KOPT-K1 (cell line): Measurements from ENCODE around the gene ABHD13.

Experiments used
- H3K27ac ChIP-seq: fragments of 200-600 bp; sonication (generic); 2 replicates; pipeline ENCODE4 v1.5.1; 2016; ENCODE audit warnings: antibody characterized with exemption, mild to moderate bottlenecking, low read depth, low read length; ENCODE audit not compliant: poor library complexity, severe bottlenecking
- H3K36me3 ChIP-seq: fragments of 200-600 bp; sonication (generic); 2 replicates; pipeline ENCODE4 v1.5.1; 2017; ENCODE audit warnings: antibody characterized with exemption, mild to moderate bottlenecking, low read length, moderate library complexity; ENCODE audit not compliant: insufficient read depth
- H3K9me3 ChIP-seq: fragments of 200-600 bp; sonication (generic); 2 replicates; pipeline ENCODE4 v1.5.1; 2017; ENCODE audit warnings: antibody characterized with exemption, low read length, mild to moderate bottlenecking; ENCODE audit not compliant: insufficient read depth, poor library complexity, severe bottlenecking

Gene ABHD13

GRCh38 chr13:108218044-108218974 is at the start of gene ABHD13:
ABHD13 (plus strand) TSS chr13:108218392; CDS start chr13:108229219, 10,827 bp downstream.
- Histone ChIP-seq H3K9me3 (no peaks in the 10 kb centered on the region), H3K27ac (peak within 1 kb of the TSS; percentile 96), H3K36me3 (peaks cover 6% of the 10 kb centered on the region; the same call in 1 of the 2 replicates)

DNA sequence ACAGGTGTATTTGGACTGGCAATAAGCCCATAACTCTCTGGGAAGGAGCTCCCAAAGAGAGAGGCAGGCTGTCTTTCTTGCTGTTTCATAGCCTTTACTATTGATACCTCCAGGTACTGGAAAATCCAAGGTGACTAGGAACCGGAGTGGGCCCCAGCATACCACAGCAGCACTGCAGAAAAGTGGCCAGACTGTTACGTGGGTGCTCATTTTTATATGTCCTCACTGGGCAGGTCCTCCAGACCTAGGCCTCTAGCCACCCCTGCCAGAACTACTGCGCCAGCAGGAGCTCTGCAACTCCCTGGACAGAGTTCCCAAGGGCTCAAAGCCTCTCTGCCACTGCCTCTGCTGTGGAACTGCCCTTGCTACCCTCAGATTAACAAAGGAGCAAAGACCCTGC is 49.3 kb upstream of the ABHD13 start:
- Histone ChIP-seq H3K36me3 (no peaks in the 10 kb centered on the region), H3K27ac (no peak overlapping the region), H3K9me3 (peaks cover 20% of the 10 kb centered on the region)

DNA sequence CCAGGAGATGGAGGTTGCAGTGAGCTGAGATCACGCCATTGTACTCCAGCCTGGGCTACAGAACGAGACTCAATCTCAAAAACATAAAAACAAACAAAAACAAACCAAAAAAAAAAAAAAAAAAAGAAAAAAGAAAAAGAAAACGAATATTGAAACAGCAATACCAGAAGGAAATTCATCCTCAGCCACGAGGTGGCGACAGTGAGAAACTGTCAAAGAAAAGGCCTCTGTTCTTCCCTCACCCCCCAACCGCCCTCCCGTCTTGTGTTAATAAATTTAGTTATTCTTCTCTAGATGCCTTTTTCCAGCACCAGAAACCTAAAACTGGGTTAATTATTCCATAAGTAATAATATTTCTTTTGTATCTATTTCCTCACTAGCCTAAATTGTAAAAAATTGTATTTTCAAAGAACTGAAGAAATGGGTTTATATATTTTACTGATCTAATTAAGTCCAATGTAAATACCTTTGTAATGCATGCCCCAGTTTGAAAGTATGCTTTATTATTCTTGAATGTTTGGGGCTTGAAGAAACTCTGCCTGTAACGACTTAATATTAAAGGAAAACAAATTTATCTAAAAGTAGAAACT is 41.4 kb upstream of the ABHD13 start:
- Histone ChIP-seq H3K36me3 (no peaks in the 10 kb centered on the region), H3K27ac (no peak overlapping the region), H3K9me3 (peaks cover 6% of the 10 kb centered on the region)

GRCh38 chr13:108178078-108178477 is 40.1 kb upstream of the ABHD13 start:
- Histone ChIP-seq H3K27ac (no peak overlapping the region), H3K36me3 (no peaks in the 10 kb centered on the region), H3K9me3 (peaks cover 1% of the 10 kb centered on the region)

- no peaks in the 10 kb centered on the region for H3K36me3 ChIP-seq
- H3K27ac ChIP-seq: no peak overlapping the region
- no peaks in the 10 kb centered on the region for H3K9me3 ChIP-seq
Measured at GRCh38 chr13:108182652-108183051, 35.5 kb upstream of the ABHD13 start.

- H3K9me3 ChIP-seq: peaks cover 6% of the 10 kb centered on the region
- no peaks in the 10 kb centered on the region for H3K36me3 ChIP-seq
- no peak overlapping the region for H3K27ac ChIP-seq
Measured at GRCh38 chr13:108185223-108185622, 33.0 kb upstream of the ABHD13 start.

GRCh38 chr13:108188260-108188659 is 29.9 kb upstream of the ABHD13 start:
- no peaks in the 10 kb centered on the region for H3K36me3 ChIP-seq
- peaks cover 16% of the 10 kb centered on the region for H3K9me3 ChIP-seq
- H3K27ac ChIP-seq: no peak overlapping the region

DNA sequence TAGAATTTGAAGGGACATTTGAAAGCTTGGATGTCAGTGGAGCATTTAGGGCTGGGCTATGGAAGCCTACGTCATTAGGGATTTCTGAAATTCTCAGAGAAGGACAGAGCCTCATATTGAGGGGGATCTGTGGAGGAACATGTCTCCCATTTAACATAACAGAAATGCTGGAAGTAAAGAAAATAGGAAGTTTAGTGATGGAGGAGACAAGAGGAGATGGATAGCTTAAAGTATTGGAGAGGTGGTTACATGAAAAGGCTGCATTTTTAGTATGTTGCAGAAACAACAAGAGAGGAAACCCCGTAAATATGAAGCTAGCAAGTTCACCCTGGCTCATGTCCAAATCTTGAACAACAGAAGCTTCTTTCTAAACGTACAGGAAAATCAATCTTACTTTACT is 27.3 kb upstream of the ABHD13 start:
- H3K27ac ChIP-seq: no peak overlapping the region
- no peaks in the 10 kb centered on the region for H3K36me3 ChIP-seq

GRCh38 chr13:108193806-108194205 is 24.4 kb upstream of the ABHD13 start:
- Histone ChIP-seq H3K27ac (no peak overlapping the region), H3K9me3 (peaks cover 44% of the 10 kb centered on the region), H3K36me3 (no peaks in the 10 kb centered on the region)

More for the DNA sequence above, 27.3 kb upstream of the ABHD13 start:
- peaks cover 42% of the 10 kb centered on the region for H3K9me3 ChIP-seq

DNA sequence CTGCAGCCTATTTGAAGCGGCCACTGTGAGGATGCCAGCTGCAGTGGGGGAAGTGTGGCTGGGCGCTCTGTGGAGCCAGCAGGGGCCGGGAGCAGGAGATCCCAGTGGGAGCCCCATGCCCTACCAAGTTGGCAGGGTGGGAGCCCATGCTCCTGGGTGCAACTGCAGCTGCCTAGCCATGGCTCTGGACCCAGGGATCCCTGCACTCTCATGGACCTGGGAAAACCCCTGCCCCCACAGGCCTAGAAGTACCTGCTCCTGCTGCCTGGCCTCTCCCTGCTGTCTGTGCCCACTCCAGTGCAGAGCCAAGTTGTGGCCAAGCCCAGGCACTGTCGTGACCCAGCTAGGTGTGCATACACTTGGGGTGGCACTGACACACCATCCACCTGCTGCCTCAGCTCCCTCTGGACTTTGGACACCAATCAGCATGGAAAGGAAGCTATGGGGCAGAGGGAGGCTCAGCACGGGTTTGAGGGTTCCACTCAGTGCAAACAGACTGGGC is 23.7 kb upstream of the ABHD13 start:
- no peak overlapping the region for H3K27ac ChIP-seq
- no peaks in the 10 kb centered on the region for H3K36me3 ChIP-seq
- H3K9me3 ChIP-seq: peaks cover 44% of the 10 kb centered on the region

DNA sequence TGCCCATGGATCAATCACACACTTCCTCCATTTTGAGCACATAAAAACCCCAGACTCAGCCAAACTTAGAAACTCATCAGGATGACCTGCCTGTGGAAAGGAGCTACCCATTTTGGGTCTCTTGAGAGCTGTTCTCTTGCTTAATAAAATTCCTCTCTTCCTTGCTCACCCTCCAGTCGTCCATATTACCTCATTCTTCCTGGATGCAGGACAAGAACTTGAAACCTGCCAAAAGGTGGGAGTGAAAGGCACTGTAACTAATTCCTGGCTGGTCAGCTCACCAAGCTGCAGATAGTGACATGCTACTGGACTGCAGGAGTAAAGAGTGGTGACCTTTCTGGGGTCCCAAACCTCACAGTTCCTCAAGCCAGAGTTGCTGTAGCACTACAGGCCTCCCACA is 23.0 kb upstream of the ABHD13 start:
- Histone ChIP-seq H3K36me3 (no peaks in the 10 kb centered on the region), H3K9me3 (peaks cover 38% of the 10 kb centered on the region), H3K27ac (no peak overlapping the region)

- Histone ChIP-seq H3K27ac (no peak overlapping the region), H3K9me3 (peaks cover 36% of the 10 kb centered on the region), H3K36me3 (no peaks in the 10 kb centered on the region)
Measured at GRCh38 chr13:108195861-108196260, 22.3 kb upstream of the ABHD13 start.

- Histone ChIP-seq H3K27ac (no peak overlapping the region), H3K9me3 (peaks cover 2% of the 10 kb centered on the region), H3K36me3 (no peaks in the 10 kb centered on the region)
Measured at GRCh38 chr13:108200781-108201398, 17.3 kb upstream of the ABHD13 start.

GRCh38 chr13:108210551-108210950 is 7.6 kb upstream of the ABHD13 start:
- Histone ChIP-seq H3K9me3 (no peaks in the 10 kb centered on the region), H3K36me3 (peaks cover 20% of the 10 kb centered on the region), H3K27ac (peak overlapping the region; percentile 99)

DNA sequence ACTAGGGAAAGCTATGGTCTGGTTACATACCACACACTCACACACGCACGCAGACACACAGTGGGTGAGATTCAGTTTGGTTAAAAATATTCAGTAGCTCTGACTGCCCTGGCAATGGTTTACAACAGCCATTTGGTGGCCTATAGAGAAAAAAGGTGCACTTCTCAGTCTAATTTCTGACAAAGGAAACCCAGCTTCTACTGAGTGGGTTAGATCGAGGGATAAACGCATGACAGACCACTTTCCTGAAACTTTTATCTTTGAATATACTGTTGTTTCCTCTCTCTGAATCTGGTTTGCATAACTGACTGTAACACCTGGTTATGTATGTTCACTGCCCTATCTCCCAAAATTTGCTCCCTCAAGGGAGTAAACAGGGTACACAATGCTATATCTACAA is 5.3 kb upstream of the ABHD13 start:
- peak overlapping the region; percentile 99 for H3K27ac ChIP-seq

More for the DNA sequence above, 5.3 kb upstream of the ABHD13 start:
- Histone ChIP-seq H3K9me3 (no peaks in the 10 kb centered on the region), H3K36me3 (peaks cover 20% of the 10 kb centered on the region)
